HG03521 (cell line): ENCODE data around the gene AGBL2.
"Not testable (repeated sequence)": the region's sequence is repeated elsewhere in the genome, so short reads cannot be mapped to it uniquely, and the experiment has no call there.

Source experiments
- ATAC-seq: cut with Tn5 transposase; IDR thresholded peaks from one replicate; pipeline ENCODE4 v1.9.1; 2021; ENCODE audit warnings: mild to moderate bottlenecking, moderate library complexity; ENCODE audit not compliant: unreplicated experiment

Gene AGBL2, protein sequence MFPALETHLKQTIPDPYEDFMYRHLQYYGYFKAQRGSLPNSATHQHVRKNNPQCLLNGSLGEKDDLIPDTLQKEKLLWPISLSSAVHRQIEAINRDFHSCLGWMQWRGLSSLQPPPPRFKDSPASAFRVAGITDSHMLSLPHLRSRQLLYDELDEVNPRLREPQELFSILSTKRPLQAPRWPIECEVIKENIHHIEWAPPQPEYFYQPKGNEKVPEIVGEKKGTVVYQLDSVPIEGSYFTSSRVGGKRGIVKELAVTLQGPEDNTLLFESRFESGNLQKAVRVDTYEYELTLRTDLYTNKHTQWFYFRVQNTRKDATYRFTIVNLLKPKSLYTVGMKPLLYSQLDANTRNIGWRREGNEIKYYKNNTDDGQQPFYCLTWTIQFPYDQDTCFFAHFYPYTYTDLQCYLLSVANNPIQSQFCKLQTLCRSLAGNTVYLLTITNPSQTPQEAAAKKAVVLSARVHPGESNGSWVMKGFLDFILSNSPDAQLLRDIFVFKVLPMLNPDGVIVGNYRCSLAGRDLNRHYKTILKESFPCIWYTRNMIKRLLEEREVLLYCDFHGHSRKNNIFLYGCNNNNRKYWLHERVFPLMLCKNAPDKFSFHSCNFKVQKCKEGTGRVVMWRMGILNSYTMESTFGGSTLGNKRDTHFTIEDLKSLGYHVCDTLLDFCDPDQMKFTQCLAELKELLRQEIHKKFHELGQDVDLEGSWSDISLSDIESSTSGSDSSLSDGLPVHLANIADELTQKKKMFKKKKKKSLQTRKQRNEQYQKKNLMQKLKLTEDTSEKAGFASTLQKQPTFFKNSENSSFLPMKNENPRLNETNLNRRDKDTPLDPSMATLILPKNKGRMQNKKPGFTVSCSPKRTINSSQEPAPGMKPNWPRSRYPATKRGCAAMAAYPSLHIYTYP

DNA sequence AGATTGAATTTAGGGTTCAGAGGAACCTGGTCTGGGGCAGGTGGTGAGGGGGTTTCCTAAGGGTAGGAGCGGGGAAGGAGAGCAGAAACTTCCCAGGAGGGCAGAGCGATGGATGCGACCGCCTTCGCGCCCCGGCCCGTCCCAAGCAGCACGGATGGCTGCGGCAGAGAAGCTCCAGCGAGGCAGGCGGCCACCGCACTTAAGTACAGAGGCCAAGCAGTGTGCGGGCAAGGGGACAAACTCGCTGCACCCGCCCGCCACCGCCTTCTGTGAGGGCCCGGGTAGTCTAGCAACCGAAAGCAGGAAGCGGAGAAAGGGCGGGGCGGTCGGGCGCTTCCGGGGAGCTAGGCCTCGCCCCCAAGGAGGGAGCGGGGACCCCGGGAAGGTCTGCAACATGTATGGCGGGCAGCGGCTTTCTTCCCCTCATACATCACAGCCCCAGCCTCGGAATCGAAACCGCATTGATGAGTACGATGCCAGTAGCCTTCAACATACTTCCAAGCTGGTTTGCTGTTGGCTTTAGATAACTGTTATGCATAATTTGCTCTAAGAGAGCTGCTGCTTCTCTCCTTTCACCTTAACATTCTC, at the start of gene AGBL2:
TSS of gene AGBL2 (minus strand) at position 288 of the 588 bp plus-strand sequence. CDS start 719 bp downstream, outside the sequence.
- peak; percentile 99 for ATAC-seq

DNA sequence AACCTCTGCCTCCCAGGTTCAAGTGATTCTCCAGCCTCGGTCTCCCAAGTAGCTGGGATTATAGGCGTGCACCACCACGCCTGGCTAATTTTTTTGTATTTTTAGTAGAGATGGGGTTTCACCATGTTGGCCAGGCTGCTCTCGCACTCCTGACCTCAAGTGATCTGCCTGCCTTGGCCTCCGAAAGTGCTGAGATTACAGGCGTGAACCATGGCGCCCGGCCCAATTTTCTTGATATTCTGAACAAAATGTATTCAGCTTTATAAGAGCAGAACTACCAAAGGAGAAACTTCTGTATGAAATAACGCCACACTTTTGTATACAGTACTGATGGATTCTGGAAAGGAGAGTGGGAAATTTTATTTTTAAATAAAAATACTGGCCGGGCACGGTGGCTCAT, 44.1 kb upstream of the AGBL2 start:
- ATAC-seq: not testable (repeated sequence)

DNA sequence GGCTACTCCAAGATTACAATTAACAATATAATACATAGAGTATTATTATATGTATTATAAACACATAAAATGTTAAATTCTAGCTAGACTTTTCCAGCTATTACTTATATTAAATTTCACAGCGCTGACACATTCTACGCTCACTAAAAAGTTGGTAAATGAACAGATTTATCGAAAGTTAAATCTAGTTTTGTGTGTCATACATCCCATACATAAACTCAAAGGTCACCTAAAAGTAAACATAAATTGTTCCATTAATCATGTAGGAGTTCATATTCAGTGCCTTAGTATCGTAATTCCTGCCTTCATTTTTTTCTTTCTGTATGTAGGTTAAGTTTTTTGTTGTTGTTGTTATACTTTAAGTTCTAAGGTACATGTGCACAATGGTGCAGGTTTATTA, 41.0 kb upstream of the AGBL2 start:
- no peak for ATAC-seq

DNA sequence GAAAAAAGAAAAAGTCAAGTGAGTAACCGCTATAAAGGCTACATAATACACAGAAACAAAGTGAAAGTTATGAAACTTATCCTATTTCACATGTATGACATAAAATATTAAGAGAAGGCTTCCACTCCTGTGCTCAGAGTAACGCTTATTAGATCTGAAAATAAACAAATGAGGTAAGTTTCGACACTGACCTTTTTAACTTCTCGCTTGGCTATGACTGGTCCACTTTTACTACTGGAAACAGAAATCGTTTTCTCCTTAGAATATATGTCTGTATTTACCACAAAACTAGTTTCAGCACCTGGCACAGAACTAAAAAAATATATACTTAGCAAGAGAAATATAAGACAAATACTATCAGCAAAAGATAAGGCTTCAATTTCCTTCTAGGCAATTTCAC, 35.6 kb upstream of the AGBL2 start:
- ATAC-seq: no peak

DNA sequence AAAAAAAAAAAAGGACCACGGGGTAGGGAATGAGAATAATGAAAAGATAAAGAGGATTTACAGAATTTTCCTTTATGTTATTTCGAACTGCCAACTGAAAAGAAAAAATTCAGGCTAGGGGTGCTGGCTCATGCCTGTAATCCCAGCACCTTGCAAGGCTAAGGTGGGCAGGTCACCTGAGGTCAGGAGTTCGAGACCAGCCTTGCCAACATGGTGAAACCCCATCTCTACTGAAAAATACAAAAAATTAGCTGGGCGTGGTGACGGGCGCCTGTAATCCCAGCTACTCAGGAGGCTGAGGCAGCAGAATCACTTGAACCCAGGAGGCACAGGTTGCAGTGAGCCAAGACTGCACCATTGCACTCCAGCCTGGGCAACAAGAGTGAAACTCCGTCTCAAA, 27.3 kb upstream of the AGBL2 start:
- not testable (repeated sequence) for ATAC-seq

DNA sequence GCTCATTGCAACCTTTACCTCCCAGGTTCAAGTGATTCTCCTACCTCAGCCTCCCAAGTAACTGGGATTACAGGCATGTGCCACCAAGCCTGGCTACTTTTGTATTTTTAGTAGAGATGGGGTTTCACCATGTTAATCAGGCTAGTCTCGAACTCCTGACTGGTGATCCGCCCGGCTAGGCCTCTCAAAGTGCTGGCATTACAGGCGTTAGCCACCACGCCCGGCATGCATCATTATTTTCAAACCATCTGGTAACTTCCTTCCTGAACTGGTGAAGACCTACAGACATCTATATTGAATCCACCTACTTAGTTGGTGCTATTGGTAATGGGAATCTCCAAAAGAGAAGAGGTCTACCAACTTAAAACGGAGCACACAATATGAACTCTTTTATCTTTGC, 22.6 kb upstream of the AGBL2 start:
- not testable (repeated sequence) for ATAC-seq

DNA sequence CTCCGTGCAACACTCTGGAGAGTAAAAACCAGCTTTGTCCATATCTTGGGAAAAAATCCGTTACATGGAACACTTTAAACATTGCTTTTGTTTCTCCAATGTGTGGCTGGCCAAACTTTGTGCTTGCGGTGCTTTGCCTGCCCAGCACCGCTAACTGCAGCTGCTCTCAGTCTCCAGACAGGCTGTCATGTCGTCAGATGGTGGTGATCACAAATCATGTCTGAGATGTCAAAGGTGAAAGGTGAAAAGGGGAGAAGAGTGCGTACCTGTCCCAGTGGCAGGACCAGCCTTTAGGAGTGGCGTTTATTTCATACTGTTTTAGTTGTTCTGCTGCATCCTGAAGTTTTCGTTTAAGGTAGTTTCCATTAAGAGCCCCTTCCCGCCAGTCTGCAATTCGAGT, 17.1 kb upstream of the AGBL2 start:
- ATAC-seq: no peak

DNA sequence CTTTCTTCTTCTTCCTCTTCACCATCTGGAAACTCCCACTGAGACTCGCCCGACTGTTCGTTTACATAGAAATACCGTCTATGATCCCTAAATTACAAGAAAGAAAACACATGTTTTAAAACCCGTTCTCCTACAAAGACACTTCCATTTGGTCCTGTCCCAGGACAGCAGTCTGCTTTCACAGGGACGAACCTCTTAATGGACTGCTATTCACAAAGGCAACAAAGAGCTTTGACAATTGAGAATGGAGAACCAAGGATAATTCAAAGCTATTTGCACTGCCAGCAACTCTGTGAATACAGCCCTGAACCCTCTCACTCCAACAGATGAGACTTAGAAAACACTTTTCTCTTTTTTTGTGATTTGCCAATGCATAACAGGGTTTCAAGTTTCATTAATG, 16.3 kb upstream of the AGBL2 start:
- ATAC-seq: no peak

DNA sequence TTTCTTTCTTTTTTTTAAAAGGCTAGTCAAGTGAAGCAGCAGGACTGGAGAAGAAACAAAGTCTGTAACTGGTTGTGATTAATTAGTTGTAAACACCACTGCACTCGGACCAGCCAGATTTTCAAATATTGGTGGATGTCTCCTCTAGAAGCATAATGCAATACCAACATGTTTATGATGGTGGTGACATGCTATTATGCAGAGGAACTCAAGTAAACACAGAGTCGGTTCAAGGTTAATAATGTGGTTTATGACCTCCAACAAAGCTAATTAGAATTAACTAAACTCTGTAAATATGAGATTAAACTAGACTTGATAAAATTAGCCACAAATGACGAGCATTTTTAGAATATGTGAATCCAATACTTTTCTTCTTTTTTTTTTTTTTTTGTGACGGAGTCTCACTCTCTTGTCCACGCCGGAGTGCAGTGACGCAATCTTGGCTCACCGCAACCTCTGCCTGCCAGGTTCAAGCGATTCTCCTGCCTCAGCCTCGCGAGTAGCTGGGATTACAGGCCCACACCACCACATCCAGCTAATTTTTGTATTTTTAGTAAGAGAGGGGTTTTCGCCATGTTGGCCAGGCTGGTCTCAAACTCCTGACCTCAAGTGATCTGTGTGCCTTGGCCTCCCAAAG, 11.8 kb upstream of the AGBL2 start:
- no peak for ATAC-seq

DNA sequence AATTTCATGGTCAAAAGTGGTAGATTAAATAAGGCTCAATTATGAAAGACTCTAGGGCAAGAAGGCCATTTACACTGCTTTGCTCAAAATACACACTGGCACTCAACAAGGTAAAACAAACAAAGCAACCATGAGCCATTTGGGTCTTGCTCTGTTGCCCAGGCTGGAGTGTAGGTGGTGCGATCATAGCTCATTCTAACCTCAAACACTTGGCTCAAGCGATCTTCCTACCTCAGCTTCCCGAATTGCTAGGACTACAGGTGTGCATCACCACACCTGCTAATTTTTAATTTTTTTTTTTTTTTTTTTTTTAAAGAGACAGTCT, 10.9 kb upstream of the AGBL2 start:
- no peak for ATAC-seq

DNA sequence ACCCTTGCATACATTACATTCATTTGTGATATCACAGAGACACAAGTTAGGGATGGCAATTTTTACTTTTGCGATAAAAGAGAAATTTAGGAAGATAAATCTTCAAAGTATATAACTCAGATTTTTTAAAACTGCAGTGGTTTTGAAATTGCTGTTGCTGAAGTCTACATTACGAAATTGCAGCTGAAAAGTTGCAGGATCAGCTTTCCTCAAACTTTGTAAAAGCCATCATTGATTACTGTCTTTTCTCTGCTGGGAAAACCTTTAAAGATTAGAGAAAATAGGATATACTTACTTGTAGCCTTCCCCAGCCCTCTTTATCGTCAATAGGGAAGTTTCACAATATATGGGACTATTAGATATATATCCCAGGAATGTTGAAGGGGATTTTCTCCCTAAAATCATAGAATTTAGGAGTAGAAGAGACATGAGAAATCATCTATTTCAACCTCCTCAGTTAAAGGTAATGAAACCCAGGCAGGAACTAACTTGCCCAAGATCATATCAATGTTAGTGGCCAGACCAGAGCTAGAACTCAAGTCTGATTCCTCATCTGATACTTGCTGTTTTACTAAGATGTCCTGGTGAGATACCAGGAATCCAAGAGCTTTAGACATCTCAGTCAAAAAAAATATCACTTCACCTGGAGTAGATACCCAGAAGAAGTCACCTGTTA, 10.4 kb upstream of the AGBL2 start:
- ATAC-seq: no peak

DNA sequence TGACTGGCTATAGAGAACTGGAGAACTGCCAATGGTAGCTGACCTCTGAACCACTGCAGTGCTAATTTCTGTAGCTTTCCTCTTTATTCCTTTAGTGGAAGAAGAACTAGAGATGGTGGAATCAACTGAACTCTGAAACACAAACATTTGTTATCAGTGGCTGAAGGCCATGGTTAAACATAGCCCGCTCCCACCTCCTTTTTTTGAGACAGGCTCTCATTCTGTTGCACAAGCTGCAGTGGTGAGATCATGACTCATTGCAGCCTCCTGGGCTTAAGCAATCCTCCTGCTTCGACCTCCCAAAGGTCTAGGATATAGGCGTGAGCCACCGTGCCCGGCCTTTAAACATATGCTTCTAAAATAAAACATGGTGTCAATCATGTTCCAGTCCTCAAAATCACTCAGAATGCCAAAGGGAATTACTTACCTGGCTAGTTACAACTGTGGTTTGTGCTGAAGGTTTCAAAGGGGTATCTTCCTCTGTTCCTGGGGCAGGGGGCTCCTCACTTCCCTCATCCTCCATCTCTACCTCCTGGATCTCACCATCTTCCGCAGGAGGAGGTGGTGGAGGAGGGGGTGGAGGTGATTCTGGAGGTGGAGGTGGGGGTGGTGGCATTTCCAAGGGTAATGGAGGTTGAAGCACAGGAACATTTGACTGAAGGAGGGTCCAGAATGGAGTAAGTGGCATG, 9.0 kb upstream of the AGBL2 start:
- ATAC-seq: no peak

DNA sequence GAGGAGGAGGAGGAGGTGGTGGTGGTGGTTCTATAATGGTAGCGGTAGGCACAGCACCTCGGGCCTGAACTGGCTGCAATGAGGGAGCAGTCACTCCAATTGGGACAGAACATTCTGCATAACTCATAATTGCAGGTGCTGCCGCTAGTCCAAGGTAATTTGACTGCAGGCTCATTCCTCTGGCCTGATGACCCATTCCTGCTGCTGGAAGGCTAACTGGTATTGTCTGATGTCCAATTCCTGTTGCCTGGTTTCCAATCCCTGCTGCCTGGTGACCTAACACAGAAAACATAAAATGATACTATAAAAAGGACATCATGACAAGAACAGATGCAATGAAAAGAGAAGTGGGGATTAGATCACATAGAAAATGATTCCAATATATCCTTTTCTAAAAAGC, 7.9 kb upstream of the AGBL2 start:
- no peak for ATAC-seq

DNA sequence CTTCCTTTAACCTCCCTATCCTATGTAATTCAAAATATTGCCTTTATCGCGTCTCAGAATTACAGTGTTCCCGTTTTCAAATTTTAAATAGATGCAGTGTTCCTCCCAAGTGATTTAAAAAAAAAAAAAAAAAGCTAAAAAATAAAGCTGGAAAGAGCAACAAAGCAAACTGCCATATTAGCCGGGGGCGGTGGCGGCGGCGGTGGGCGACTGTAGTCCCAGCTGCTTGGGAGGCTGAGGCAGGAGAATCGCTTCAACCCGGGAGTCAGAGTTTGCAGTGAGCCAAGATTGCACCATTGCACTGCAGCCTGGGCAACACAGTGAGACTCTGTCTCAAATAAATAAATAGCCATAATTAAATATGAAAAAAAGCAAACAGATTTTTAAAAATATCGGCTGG, 5.5 kb upstream of the AGBL2 start:
- ATAC-seq: no peak

DNA sequence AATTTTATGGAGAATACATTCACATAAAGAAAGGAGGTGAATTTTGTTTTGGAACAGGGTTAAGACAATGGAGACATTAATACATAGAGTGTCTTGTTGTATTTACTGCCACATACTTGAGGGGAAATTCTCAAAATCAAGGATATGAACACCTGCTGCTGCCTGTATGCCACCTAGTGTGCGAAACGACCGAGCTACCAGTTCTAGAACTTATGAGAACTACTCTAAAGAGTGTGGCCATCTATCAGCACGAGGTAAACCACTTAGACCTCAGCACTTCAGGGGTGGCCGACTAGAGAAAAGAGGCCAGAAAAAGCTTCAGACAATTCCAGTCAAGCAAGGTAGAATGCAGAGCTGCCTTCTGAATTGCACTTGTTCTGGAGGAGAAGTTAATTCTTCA, 1.5 kb upstream of the AGBL2 start:
- ATAC-seq: no peak

DNA sequence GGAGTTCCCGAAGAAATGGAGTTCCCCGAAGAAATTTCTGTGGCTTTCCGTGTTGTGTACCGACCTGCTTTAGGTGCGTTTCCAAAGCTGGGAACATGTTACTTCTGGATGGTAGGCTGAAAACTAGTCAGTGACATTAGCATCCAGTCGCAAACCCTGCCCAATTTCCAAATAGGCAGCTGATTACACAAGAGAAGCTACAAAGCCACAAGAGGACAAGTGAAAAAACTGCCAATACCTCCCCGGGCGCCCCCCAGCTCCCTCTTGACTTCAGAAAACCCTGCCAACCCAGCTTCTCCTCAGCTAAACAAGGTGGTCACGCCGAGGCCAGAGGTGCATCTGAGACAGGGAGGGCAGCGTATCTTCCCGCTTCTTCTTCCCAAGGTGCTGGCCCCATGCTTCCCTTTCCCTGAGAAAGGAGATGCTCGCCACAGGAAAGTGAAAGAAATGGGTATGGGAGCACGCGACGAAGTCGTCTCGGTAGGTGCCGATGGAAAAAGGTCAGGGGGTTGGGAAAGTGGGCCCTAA, 551 bp downstream of the AGBL2 start:
- ATAC-seq: no peak

DNA sequence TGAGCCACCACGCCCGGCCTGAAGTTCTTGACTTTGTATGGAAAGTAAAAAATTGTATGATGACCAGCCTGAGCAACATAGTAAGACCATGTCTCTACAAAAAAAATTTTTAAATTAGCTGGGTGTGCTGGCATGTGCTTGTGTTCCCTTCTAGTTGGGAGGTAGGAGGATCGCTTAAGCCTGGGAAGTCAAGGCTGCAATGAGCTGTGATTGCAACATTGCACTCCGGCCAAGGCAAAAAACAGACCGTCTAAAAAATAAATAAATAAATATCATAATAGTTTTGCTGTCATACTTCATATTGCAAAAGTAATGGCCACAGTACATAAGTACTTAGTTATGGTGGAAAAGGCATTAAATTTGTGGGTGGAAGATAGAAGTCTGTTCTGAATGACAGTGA, 3.4 kb downstream of the AGBL2 start:
- no peak for ATAC-seq

DNA sequence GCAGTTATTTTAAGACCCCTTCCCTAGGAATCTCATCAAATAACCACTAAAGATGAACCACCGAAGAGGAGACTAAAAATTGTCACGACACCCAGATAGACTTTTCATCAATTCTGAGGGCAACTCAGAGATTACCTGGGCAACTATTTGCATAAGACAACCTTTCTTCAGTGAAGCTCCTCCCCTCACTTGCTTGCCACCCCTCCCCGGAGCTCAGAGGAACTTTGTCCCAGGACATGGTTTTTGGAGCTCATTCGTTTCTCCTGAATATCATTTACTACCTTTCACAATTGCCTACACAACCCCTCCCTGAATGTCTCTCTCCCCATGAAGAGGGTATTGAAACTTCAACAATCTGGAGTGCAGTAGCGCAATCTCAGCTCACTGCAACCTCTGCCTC, 3.9 kb downstream of the AGBL2 start:
- no peak for ATAC-seq

DNA sequence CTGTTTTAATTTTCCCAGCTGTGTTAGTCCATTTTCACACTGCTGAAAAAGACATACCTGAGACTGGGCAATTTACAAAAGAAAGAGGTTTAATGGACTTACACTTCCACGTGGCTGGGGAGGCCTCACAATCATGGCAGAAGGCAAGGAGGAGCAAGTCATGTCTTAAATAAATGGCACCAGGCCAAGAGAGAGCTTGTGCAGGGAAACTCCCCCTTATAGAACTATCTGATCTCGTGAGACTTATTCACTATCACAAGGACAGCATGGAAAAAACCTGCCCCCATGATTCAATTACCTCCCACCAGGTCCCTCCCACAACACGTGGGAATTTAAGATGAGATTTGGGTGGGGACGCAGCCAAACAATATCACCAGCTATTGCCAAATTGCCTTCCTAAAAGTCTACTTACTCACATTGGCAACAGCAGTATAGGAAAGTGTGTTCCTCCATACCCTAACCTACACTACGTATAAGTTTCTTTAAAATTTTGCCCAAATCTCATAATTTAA, 7.8 kb downstream of the AGBL2 start:
- ATAC-seq: not testable (repeated sequence)

DNA sequence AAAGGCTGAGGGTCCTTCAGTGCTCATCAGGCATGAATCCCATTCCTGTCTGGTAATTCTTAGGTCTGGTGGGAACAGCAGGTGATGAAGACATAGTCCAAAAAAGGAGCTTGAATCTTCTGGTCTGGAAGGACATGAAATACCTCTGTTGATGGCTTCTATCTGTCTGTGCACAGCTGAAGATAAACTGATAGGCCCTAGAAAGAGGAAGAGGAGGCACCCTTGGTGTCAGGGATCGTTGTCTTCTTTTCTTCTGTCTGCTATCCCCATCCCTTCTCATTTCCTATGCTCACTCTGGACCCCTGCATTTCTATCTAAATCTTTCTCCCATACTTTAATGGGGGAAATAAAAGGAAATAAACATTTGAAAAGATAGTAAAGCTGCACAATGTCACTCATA, 9.4 kb downstream of the AGBL2 start:
- no peak for ATAC-seq
